HG03442 (cell line): ENCODE results near the gene LMO1.

Experiments
- ATAC-seq: cut with Tn5 transposase; IDR thresholded peaks from one replicate; pipeline ENCODE4 v1.9.1; 2021; ENCODE audit warnings: mild to moderate bottlenecking, moderate library complexity; ENCODE audit not compliant: unreplicated experiment

LMO1 gene

DNA sequence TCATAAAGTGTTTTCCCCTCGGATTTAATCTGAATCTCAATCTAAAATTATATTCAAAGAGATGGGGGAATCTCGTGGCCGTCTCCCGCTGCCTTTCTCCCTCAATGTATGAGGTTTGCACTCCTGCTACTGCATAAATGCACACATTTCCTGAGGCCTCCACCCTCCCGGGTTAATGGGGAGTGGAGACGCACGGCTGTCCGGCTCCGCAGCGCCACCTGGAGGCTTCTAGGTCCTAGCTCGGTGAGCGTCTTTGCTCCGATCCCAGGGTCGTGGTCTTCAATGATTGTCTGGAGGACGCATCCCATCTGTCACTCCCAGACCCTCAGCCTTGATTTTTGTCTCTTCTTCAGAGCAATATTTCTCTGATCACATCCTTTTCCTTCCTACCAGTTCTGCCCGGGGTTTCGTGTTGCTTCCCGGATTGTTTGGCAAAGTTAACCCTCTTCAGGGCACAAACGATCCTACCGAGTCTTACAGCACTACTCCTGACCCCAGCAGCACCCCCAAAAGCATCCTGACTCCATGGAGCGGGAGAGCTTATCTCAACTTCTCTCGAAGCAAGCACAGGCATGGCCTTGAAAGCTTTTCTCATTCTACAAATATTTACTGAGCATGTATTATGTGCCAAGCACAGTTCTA, at the start of gene LMO1:
Gene LMO1, minus strand, starts transcription at position 110 of the 642 bp plus-strand sequence. CDS start 516 bp downstream, outside the sequence.
- peak; percentile 58 for ATAC-seq

DNA sequence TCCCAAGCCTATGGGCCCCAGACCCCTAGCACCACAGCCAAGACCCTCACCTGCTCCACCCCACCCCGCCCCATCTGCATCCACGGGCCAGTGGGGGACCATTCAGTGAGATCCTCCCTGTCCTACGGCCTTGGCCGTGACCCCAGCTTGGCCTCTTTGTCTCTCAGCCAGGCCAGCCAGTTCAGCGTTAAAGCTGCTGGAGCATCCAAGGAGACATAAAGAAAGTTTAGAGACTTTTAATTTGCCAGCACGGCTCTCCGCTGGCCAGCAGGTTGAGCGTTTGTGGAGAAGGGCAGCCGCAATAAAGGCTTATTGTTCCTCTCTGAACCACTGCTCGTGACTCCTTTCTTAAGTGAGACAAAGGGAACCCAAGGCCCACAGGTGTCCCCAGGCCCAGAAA, 49.3 kb upstream of the LMO1 start:
- no peak for ATAC-seq

DNA sequence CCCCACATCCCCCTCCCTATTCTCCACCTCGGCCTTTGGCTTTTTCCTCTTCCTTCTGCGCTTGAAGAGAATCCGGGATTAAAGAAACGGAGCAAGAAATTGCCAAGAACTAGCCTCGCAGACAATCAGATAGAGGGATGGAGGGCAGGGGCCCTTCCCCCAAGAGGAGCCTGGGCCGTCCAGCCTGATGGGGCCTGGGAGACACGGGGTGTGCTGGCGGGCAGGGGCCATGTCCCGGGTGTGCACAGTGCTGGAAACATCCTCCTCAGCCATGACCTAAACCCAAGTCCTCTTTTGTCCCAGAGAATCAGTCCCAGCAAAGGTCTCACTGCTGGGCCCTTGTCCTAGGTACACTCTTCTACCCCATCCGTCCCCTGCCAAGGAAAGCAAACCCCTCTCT, 47.7 kb upstream of the LMO1 start:
- ATAC-seq = no peak

DNA sequence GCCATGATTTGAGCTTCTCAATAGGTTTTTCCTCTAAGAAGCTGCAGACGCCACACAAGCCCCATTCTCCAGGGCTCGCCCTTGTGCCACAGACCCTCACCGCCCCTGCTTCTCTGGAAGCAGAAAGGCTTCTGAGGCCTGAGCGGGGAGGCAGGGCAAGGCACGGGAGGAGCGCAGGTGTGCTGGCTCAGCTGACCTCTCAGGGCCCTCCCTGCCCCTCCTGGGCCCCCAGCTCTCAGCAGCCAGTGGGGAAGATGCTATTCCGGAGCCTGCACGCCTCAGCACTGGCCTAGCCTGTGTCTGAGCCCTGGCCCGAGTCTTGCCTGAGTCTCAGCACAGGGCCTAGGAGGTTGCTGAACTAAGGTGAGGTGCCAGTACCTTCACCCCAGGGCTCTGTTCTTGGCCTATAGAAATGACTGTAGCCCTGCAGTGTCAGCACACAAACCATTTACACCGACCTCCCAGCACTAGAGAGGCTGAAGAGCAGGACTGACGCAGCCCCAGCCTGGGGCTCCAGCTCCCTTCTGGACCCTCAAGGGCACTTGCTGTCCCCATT, 47.1 kb upstream of the LMO1 start:
- ATAC-seq = no peak

DNA sequence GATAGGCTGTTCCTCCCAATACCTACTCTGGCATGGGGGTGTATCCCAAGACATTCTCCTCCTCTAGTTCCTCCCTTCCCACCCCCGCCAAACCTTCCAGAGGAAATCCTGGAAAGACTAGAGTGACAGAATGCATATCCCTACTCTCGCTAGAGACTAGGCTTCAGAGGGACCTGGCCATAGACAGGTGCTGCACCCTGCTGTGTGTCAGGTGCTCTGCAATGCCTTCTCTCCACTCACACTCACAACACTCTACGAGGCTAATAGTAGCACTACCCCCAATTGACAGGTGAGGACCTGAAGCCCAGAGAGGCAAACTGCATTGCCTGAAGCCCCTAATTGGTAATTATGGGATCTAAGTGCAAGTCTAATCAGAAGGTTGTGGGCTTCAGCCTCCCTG, 46.2 kb upstream of the LMO1 start:
- no peak for ATAC-seq

DNA sequence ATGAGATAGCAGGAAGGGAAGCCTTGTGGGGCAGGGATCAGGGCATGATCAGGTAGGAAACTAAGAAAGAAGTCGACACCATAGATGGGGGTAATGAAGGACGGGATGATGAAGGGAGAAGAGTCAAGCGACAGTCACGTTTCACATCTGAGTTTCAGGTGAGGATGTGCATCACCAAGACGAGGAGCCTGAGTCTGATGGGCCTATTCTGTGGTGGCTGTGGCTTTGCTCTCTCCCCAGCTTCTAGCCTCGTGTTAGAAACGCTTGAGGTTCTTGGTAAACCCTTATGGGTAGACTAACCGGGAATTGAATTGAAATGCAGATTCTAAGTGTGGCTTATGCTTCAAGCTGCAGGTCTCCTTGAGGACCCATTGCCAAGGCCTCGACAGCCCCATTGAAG, 45.6 kb upstream of the LMO1 start:
- ATAC-seq = no peak

DNA sequence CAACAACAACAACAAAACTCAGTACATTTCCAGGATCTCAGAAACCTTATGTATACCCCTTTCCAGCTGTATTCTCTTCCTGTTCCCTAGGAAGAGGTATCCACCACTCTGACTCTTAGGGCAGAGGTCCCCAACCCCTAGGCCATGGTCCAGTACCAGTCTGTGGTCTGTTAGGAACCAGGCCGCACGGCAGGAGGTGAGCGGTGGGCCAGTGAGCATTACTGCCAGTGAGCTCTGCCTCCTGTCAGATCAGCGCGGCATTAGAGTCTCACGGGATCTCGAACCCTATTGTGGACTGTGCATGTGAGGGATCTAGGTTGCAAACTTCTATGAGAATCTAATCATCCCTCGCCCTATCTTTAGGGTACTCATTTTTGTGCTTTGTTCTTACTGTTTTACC, 43.9 kb upstream of the LMO1 start:
- ATAC-seq = no peak

DNA sequence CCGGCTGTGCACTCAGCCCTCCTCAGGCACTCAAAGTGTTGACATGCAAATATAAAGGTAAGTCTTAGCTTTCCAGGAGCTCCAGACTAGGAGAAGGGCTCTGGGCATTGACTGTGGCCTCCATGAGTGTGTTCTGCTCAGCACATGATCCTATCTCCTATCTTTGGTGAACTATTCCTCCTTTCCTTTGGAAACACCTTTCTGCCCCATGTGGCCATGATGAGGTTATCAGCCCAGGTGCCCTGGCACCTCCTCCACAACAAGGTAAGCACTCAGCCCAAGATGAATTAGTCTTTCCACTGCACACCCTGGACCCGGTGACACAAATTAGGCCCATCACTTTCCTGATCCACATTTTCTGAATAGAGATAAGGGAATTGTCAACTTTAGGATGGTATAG, 37.9 kb upstream of the LMO1 start:
- no peak for ATAC-seq

DNA sequence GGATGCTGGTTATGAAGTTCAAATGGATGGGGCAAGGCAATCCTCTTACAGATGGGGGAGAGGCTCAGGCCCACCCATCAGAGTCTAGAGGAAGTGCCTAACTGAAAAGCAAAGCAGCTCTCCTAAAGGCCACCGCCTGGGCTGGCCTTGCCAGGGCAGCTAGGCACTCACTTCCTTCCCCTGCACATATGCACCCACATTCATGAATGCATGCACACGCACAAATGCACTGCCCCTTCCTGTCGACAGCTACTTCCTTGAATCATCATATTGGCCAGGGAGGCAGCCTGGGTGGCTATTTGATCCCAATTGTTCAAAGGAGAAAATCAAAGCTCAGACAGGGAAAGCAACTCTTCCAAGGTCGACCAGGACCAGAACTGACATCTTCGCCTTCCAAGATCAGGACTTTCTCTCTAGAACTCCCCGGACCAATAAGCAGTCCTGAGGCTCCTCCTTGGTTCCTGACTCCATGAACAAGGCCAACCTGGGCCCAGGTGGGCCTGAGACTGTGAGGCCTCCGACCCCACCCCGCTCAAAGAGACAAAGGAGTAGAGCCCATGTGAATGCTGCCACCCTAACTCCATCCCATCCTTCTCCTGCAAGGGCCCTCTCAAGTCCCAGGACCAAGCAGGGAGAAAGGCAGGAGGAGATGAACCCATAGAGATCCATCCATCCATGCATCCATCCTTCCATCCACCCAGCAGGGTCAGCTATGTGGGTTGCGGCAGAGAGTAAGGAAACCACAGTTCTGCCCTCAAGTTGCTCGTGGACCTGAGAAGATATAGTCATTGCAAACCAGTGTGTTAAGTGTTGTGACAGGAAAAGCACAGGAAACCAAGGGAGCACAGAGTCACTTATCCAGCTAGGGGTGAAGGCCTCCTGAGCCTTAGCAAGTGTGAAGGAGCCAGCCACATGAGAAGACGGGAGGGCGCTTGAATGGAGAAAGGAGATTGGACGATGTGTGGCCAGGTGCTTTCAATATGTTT, 35.4 kb upstream of the LMO1 start:
- no peak for ATAC-seq

DNA sequence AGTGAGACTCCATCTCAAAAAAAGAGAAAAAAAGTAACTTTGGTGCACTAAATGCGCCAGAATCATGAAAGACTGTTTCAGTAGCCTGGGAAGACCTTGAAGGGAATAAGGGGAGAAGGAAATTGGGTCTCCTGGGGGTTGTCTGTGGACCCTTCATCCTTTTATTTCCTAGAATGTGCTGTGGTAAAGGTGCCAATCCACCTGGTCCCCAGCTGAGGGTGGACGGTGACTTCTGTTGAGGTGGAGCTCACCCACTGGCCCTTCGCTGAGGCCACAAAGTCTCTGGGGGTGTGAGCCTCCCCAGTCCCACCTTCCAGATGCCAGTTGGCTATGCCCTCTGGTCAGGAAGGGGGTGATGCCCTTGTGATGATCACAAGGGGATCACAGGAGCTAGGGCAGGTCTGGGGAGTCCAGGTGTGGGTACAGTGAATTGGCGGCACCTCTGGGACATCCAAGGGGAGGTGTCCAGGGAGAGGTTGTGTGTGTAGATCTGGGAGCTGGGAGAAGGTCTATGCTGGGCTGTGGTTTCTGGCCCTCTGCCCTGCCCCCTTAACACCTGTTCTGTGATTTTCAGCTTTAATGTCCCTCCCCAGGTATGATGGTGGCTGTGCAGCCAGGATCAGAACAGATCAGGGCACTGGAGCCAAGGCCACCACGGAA, 34.2 kb upstream of the LMO1 start:
- ATAC-seq = no peak

DNA sequence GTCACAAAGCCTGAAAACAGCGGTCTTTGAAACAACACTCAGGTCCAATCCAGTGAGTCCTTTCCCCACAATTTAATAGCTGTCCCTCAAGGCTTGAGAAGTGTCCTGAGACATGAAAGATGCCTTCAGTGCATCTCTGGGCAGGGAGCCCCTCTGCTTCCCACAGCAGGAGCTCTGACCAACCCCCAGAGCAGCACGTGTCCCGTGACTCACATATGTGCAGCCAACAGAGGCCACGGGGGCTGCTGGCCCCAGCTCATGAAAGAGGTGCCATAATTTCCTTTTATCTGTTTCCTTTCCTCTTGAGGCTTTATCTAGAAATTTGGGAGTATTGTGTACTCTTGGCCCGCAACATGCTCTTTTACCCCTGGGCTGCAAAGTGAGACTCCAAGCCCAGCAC, 33.2 kb upstream of the LMO1 start:
- ATAC-seq = no peak

DNA sequence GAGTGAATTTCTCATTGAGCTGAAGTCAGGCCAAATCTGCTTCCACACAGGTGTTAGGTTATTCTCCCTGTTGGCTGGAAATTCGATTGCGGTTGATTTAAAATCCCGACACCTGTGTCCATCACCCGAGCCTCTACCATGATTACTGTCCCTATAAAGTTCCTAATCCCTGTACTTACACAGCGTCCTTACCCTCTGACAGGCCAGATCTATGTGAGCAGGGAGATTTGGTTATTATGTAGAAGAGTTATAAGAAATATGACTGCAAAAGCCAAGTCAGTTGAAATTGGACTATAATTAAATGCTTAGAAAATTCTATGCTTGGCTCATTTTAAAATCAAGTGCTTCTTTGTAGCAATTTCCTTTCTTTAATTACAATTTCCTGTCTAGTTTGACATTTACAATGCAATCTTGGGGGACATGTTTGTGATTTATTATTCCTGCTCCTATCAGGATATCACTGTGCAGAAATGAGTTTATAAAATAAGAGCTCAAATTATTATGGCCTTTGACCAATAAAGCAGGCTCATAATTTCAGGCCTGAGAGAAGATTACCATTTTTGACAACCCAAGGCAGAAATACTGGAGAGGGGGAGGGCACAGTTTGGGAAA, 32.5 kb upstream of the LMO1 start:
- no peak for ATAC-seq

DNA sequence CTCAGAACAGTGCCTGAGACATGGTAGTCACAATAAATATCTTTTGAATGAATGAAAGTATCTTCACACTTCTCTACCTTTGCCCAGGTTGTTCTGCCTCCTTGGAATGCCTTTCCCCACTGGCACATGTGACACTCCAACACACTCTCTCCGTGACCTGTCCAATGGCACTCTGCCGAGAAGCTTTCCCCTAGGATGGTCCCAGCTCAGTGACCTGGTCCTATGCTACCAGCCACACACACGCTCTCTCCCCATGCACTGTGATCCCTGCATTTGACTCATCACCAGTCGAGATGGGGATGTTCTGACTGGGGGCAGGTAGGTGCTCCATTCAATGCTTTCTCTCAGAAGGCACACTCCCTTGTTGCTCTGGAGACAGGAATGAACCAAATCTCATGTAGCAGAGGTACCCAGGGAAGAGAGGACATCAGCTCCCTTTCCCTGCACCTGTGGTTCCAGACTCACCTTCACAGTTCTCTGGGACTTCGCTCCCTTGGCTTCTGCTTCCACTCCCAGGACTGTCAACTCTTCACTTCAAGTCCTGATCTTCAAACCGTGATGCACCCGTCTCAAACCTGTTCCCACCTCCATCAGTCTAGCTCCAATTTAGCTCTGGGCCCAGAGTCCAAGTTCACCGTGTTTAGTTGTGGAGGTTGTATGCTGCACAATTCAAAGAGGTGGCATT, 30.7 kb upstream of the LMO1 start:
- no peak for ATAC-seq

DNA sequence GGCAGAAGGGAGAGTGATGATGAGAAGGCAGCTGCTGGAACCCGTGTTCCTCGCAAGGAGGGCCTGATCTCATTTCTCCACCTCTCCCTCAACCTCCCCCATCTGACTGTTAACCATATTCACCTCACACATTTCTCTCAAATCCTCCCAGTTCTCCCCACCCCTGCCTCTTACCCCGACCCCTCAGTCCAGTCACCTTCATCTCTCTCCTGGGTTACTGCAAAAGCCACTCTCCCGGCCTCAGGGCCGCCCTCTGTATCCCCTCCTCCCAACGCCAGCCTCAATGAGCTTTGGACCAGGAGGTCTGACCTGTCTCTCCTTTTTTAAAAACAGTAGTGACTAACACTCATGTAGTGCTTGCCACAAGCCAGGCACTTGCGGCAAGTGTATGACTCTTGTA, 29.5 kb upstream of the LMO1 start:
- no peak for ATAC-seq

DNA sequence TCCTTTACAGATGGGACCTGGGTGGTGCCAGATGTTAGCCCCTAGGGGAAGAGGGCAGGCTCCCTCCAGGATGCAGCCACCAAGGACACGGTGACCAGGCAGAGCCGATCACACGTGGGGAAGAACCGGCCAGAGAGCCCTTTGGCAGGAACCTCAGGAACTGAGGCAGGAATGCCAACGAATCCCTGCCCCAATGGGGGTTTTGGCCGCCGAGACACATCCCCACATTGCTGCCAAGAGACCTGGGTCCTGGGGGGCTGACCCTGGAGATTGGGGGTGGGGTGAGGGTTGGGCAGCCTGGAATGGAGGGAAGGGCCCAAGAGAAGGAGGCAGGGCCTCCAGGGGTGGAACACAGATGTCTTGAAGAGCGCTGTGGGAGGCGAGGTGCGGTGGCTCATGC, 28.7 kb upstream of the LMO1 start:
- ATAC-seq = no peak

DNA sequence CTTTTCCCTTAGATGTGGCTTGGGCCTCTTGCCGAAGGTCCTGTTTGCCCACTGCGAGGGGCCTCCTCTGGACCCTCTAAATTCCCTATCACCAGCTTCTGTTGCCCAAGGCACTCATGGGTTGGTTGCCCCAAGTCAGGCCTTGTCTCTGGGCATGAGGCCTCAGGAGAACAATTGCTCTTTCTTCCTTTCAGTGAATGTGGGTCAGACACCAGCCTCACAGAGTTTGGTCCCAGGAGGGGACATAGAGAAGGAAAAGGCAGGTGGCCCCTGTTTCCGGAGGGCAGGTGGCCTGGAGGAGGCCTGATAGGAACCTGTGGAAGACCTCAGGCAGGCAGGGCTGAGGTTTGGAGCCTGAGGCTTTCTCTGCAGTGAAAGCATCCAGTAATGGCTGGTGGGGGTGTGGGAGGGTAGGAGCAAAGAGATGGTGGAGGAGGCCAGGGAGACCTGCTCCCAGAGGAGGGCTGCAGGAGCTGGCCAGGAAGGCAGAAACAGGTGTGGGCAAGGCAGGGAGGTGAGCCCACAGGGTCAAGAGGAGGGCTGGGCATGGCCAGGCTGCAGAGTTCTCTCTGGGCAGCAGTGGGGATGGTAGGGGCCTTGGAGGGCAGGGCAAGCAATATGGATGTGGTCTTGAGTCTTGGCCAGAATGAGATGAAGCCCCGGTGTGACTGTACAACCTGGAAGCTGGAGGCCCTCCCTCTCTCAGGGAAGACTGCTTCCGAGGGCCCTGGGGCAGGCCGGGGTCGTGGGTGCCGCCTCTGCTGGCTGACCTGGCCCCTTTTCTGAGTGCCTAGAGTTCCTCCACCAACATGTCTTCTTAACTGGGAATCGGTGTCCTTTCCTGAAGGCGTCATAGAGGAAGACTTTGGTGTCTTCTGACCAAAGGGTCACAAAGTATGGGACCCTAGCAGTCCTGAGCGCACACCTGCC, 28.0 kb upstream of the LMO1 start:
- no peak for ATAC-seq

DNA sequence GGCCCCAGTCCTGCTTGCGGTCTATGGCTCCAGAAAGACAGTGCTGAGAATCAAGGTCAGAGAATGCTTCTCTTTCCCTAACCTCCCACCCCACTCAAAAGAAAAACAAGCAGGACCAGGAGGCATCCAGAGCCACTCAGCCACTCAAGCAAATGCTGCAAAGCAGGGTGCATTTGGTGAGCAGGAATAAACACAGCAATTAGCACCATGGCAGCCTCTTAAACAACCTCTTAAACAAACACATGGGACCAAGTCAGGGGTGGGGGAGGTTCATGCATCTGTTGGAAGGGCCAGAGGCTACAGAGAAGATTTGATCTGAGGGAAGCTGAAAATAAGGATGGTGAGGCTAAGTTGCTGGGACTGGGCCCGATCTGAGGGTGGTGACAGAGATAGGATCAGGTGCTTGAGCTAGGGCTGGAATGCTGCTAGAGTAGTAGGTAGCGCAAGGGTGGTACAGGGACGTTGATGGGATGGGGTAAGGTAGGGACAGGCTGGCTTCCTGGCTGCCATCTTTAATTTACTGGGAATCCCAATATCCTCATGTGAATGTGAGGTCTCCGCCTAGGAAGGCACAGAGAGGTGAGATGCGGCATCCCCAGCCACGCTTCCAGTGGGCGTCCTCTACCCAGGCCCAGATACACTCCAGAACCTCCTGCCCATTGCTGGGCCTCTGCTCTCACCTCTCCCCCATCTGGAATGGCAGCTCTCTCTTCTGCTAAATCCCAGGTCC, 26.6 kb upstream of the LMO1 start:
- no peak for ATAC-seq

DNA sequence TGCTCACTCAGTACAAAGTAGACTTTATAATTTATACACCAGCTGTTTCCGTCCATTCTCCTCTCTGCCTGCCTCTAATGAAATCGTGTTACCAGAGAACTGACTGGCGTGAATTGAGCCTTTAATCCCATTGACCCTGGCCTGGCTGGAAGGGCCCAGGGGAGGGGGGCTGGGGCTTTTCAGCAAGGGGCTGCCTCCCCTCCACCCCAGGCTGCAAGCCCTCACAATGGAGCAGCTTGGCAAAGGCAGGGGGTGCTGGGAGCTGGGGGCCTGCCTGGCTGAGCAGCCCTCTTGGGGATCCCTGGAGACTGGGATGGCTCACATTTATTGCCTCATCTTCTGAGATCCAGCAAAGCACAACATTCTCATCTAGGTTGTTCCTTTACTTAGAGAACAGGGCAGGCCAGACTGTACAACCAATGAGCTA, 25.8 kb upstream of the LMO1 start:
- no peak for ATAC-seq
